K562 (cell line): ENCODE data around the gene GET3. TPM values are rescaled to one million over a fixed set of nuclear protein-coding genes. Genes with fewer than 3 reads are reported as not detected.

ENCODE experiments used
- ATAC-seq: fragments of 200-7000 bp; cut with Tn5 transposase; 3 replicates; pipeline ENCODE4 v1.9.1; 2020; ENCODE audit warnings: moderate library complexity
- BruUV-seq: library from RNA; stranded (reverse); fragments of 400-500 nt; replicated peaks from 2 replicates; lab custom pipeline; 2021; lab: Mats Ljungman, UMichigan
- CTCF ChIA-PET: fragments of 300-600 bp; formaldehyde crosslinking; extraction: SDS; loops from one replicate; lab custom pipeline; 2021; ENCODE audit warnings: low intra/inter-chr PET ratio; lab: Yijun Ruan, JAX
- POLR2A ChIA-PET: fragments of 300-600, 350-650 bp; sonication (Branson Sonifier 250); formaldehyde crosslinking; extraction: SDS; loops from one replicate; lab custom pipeline; 2021; ENCODE audit warnings: antibody characterized with exemption, inconsistent platforms; lab: Yijun Ruan, JAX
- DNase-seq, 4 experiments: peaks; one replicate each; pipeline versions ENCODE4 v3.0.0 to v3.0.0-alpha.2; 2011 to 2018; ENCODE audit warnings: low spot score in 3 of 4, mixed read lengths in 3 of 4; ENCODE audit errors: extremely low read depth in 1 of 4
- FAIRE-seq: peaks from 2 replicates; lab custom pipeline; 2011; peaks lifted over from hg19 to GRCh38; lab: Jason Lieb, UNC
- H2AFZ ChIP-seq: 2 replicates; pipeline ENCODE4 v1.6.0; 2011; ENCODE audit warnings: low read depth, low read length, control low read depth, inconsistent platforms
- H3K27ac ChIP-seq: fragments of 200-600 bp; 3 replicates; pipeline ENCODE4 v1.8.0; 2011; ENCODE audit warnings: low read depth, mild to moderate bottlenecking, control low read depth, inconsistent platforms, low read length, moderate library complexity, mixed read lengths; ENCODE audit errors: extremely low read depth
- H3K27me3 ChIP-seq, 2 experiments: fragments of 300-600 bp in 1 of 2; 2 replicates in 1 of 2; 3 replicates in 1 of 2; pipeline versions ENCODE4 v1.6.0 to v1.8.0; 2011; ENCODE audit warnings: inconsistent platforms in 2 of 2, low read length in 2 of 2, mild to moderate bottlenecking in 1 of 2, mixed read lengths in 1 of 2, moderate library complexity in 1 of 2; ENCODE audit not compliant: control insufficient read depth in 2 of 2, insufficient read depth in 2 of 2
- H3K36me3 ChIP-seq: fragments of 300-600 bp; 3 replicates; pipeline ENCODE4 v1.8.0; 2011; ENCODE audit warnings: mild to moderate bottlenecking, low read length, inconsistent platforms; ENCODE audit not compliant: control insufficient read depth, insufficient read depth
- H3K4me1 ChIP-seq, 2 experiments: fragments of 200-600 bp in 1 of 2; replicated peaks in 1 of 2; 2 replicates in 1 of 2; 3 replicates in 1 of 2; pipeline versions ENCODE4 v1.5.1 to v1.8.0; 2011; ENCODE audit warnings: inconsistent platforms in 2 of 2, low read length in 2 of 2, mild to moderate bottlenecking in 1 of 2, mixed read lengths in 1 of 2, moderate library complexity in 1 of 2; ENCODE audit not compliant: control insufficient read depth in 2 of 2, insufficient read depth in 2 of 2
- H3K4me2 ChIP-seq: 2 replicates; pipeline ENCODE4 v1.6.1; 2011; ENCODE audit warnings: low read length, control low read depth, inconsistent platforms, mixed read lengths; ENCODE audit not compliant: insufficient read depth
- H3K4me3 ChIP-seq: fragments of 200-600 bp; sonication (generic), shearing (Covaris generic); 2 replicates; pipeline ENCODE4 v1.5.1; 2016; ENCODE audit warnings: control low read depth, inconsistent platforms
- H3K79me2 ChIP-seq: fragments of 200-600 bp; 3 replicates; pipeline ENCODE4 v1.8.0; 2011; ENCODE audit warnings: low read length, inconsistent platforms; ENCODE audit not compliant: control insufficient read depth, insufficient read depth
- H3K9ac ChIP-seq, 2 experiments: 2 replicates each; pipeline versions ENCODE4 v1.6.0 to v1.6.1; 2011; ENCODE audit warnings: low read depth in 2 of 2, low read length in 2 of 2, control low read depth in 1 of 2, inconsistent platforms in 1 of 2, mild to moderate bottlenecking in 1 of 2, mixed read lengths in 1 of 2; ENCODE audit not compliant: insufficient read depth in 1 of 2
- H3K9me1 ChIP-seq: one replicate; pipeline ENCODE4 v1.6.0; 2011; ENCODE audit warnings: inconsistent platforms, mild to moderate bottlenecking, low read length, moderate library complexity; ENCODE audit not compliant: control insufficient read depth, insufficient read depth
- H3K9me3 ChIP-seq: replicated peaks from 2 replicates; pipeline ENCODE4 v1.5.1; 2011; ENCODE audit warnings: low read depth, low read length, inconsistent platforms; ENCODE audit not compliant: control insufficient read depth, insufficient read depth
- H4K20me1 ChIP-seq: replicated peaks from 2 replicates; pipeline ENCODE4 v1.6.1; 2011; ENCODE audit warnings: low read length, inconsistent platforms, mixed read lengths; ENCODE audit not compliant: control insufficient read depth, insufficient read depth
- DEAF1 ChIP-seq: fragments of 450-650 bp; formaldehyde crosslinking; IDR thresholded peaks from 2 replicates; pipeline ENCODE4 v1.4.0; 2020; ENCODE audit warnings: mild to moderate bottlenecking, moderate library complexity
- GABPA ChIP-seq: fragments of 200-800 bp; sonication (Bioruptor generic); conservative IDR thresholded peaks from 2 replicates; pipeline ENCODE4 v1.6.1; 2016; ENCODE audit warnings: low read depth, missing genetic modification characterization, missing compliant biosample characterization
- LEF1 ChIP-seq: fragments of 450-650 bp; IDR thresholded peaks from 2 replicates; pipeline ENCODE4 v1.6.1; 2016; ENCODE audit warnings: mild to moderate bottlenecking
- NFYB ChIP-seq: IDR thresholded peaks from 2 replicates; pipeline ENCODE4 v1.6.1; 2011; ENCODE audit warnings: mild to moderate bottlenecking, moderate library complexity; ENCODE audit not compliant: insufficient read length; ENCODE audit errors: extremely low read depth
- POLR2B ChIP-seq: fragments of 450-650 bp; IDR thresholded peaks from 2 replicates; pipeline ENCODE4 v1.6.1; 2018; ENCODE audit warnings: low read depth; ENCODE audit not compliant: partially characterized antibody
- RNF219 ChIP-seq: fragments of 250-450 bp; sonication (Bioruptor Pico); IDR thresholded peaks from 2 replicates; pipeline ENCODE4 v1.5.0; 2022; ENCODE audit warnings: mild to moderate bottlenecking
- SMAD3 ChIP-seq: fragments of 450-650 bp; formaldehyde crosslinking; conservative IDR thresholded peaks from 2 replicates; pipeline ENCODE4 v1.4.0; 2020; ENCODE audit warnings: mild to moderate bottlenecking
- TRIM28 ChIP-seq: fragments of 450-650 bp; IDR thresholded peaks from 2 replicates; pipeline ENCODE4 v1.6.1; 2017
- XRCC3 ChIP-seq: fragments of 450-650 bp; IDR thresholded peaks from 2 replicates; pipeline ENCODE4 v1.6.1; 2017; ENCODE audit warnings: mild to moderate bottlenecking, moderate library complexity
- ZFP1 ChIP-seq: fragments of 450-650 bp; formaldehyde crosslinking; IDR thresholded peaks from 2 replicates; pipeline ENCODE4 v1.4.0; 2020; ENCODE audit warnings: mild to moderate bottlenecking, mixed read lengths
- ZNF41 ChIP-seq: fragments of 250-450 bp; sonication (Bioruptor Pico); conservative IDR thresholded peaks from 2 replicates; pipeline ENCODE4 v1.4.0; 2020; ENCODE audit warnings: mild to moderate bottlenecking
- WGBS: fragments of 100-300 bp; shearing (Covaris generic); methylation state at CpG from one replicate; pipeline ENCODE4 v1.1.6; 2016; ENCODE audit warnings: low coverage, mixed read lengths; ENCODE audit not compliant: insufficient coverage; ENCODE audit errors: missing lambda C conversion rate; 5-methylcytosine and 5-hydroxymethylcytosine counted together
- in situ Hi-C: fragments of 300-500 bp; cut with MboI; formaldehyde crosslinking; loops from 4 replicates; pipeline ENCODE4 v1.15.0; 2018; ENCODE audit warnings: inconsistent platforms, mixed read lengths
- intact Hi-C: fragments of 100-400 bp; cut with micrococcal nuclease; formaldehyde crosslinking; loops from 2 replicates; pipeline ENCODE4 v1.14.2; 2022
- polyA plus RNA-seq, 8 experiments: library from polyadenylated mRNA; depleted of rRNA in 4 of 8; stranded (reverse) in 5 of 8; unstranded in 3 of 8; fragments of >200 nt; fragmentation: Nextera tagmentation in 2 of 8; fragmentation: Illumina TruSeq in 1 of 8; extraction: Ambion mirVana in 2 of 8; extraction: Trizol in 1 of 8; gene quantifications; 2 replicates each; pipeline versions ENCODE4 v1.2.1 to v1.2.3, GENCODE V29; 2011 to 2014; ENCODE audit warnings: inconsistent platforms in 1 of 8, missing spikeins in 1 of 8
- total RNA-seq, 7 experiments: library from RNA; depleted of rRNA in 6 of 7; stranded (reverse); fragments of >200 nt in 6 of 7; fragmentation: Illumina TruSeq in 2 of 7; extraction: Trizol in 2 of 7; gene quantifications; 2 replicates each; pipeline versions ENCODE4 v1.2.1 to v1.2.3, GENCODE V29; 2011 to 2021; ENCODE audit warnings: low replicate concordance in 1 of 7
- TF ChIP-seq, protein P1 (sequence below): conservative IDR thresholded peaks from 2 replicates; pipeline ENCODE4 v1.6.1; 2011; ENCODE audit warnings: low read depth, mild to moderate bottlenecking, low read length; ENCODE audit not compliant: control insufficient read depth
- TF ChIP-seq, protein P2 (sequence below): fragments of 200-800 bp; sonication (Bioruptor generic); IDR thresholded peaks from 2 replicates; pipeline ENCODE4 v1.6.1; 2016; ENCODE audit warnings: missing genetic modification characterization, missing compliant biosample characterization

Gene GET3
- total and polyA plus RNA-seq, 9 of the 15 experiments (the other 6 are each of a cell fraction or from before 2014, with no cell fraction given): 8.3 to 83.5 (median 51.8) TPM

- Histone ChIP-seq H2AFZ (no peak overlapping the region), H3K27ac (no peak overlapping the region), H3K9ac (no peak overlapping the region; a peak in 1 of 4 replicates), H3K79me2 (no peaks in the 10 kb centered on the region), H3K4me2 (no peak overlapping the region), H3K4me3 (no peak overlapping the region), H3K4me1 (peaks cover 0 to 31% of the 10 kb centered on the region in 2 experiments; a peak in 2 of 5 replicates), H3K9me1 (no peaks in the 10 kb centered on the region), H4K20me1 (no peaks in the 10 kb centered on the region), H3K27me3 (no peaks in the 10 kb centered on the region), H3K36me3 (peaks cover 6% of the 10 kb centered on the region; the same call in 1 of the 3 replicates), H3K9me3 (no peaks in the 10 kb centered on the region)
- 77% methylated on average over 7 of the region's 11 CpGs for WGBS
- no peak for ATAC-seq
- in situ Hi-C loops: loop anchor here (5.0 kb wide), 1 partner anchor 80 kb away; no protein-coding TSS in a partner anchor
- POLR2A ChIA-PET: interaction anchor here (0.5 to 3.9 kb wide), 6 partner anchors 10 to 70 kb away, joined by 3 to 27 read pairs (median 4); partner anchors contain the start of genes JUNB, RNASEH2A and TNPO2
- DNase-seq: no peak
- no peak for FAIRE-seq
- BruUV-seq: no TSS peak
- intact Hi-C loops: no loop called here
- CTCF ChIA-PET: no interaction called here
- no peak for TF ChIP-seq NFYB
- TF ChIP-seq ZNF41 (CRISPR knock-in tag): no peak
- TF ChIP-seq ZFP1 (CRISPR knock-in tag): no peak
- TF ChIP-seq XRCC3: no peak
- TF ChIP-seq TRIM28: no peak
- TF ChIP-seq RNF219 (CRISPR knock-in tag): no peak
- no peak for TF ChIP-seq LEF1
- TF ChIP-seq, protein P1, sequence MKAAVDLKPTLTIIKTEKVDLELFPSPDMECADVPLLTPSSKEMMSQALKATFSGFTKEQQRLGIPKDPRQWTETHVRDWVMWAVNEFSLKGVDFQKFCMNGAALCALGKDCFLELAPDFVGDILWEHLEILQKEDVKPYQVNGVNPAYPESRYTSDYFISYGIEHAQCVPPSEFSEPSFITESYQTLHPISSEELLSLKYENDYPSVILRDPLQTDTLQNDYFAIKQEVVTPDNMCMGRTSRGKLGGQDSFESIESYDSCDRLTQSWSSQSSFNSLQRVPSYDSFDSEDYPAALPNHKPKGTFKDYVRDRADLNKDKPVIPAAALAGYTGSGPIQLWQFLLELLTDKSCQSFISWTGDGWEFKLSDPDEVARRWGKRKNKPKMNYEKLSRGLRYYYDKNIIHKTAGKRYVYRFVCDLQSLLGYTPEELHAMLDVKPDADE: no peak
- no peak for TF ChIP-seq GABPA
- TF ChIP-seq SMAD3 (CRISPR knock-in tag): no peak
- TF ChIP-seq, protein P2, sequence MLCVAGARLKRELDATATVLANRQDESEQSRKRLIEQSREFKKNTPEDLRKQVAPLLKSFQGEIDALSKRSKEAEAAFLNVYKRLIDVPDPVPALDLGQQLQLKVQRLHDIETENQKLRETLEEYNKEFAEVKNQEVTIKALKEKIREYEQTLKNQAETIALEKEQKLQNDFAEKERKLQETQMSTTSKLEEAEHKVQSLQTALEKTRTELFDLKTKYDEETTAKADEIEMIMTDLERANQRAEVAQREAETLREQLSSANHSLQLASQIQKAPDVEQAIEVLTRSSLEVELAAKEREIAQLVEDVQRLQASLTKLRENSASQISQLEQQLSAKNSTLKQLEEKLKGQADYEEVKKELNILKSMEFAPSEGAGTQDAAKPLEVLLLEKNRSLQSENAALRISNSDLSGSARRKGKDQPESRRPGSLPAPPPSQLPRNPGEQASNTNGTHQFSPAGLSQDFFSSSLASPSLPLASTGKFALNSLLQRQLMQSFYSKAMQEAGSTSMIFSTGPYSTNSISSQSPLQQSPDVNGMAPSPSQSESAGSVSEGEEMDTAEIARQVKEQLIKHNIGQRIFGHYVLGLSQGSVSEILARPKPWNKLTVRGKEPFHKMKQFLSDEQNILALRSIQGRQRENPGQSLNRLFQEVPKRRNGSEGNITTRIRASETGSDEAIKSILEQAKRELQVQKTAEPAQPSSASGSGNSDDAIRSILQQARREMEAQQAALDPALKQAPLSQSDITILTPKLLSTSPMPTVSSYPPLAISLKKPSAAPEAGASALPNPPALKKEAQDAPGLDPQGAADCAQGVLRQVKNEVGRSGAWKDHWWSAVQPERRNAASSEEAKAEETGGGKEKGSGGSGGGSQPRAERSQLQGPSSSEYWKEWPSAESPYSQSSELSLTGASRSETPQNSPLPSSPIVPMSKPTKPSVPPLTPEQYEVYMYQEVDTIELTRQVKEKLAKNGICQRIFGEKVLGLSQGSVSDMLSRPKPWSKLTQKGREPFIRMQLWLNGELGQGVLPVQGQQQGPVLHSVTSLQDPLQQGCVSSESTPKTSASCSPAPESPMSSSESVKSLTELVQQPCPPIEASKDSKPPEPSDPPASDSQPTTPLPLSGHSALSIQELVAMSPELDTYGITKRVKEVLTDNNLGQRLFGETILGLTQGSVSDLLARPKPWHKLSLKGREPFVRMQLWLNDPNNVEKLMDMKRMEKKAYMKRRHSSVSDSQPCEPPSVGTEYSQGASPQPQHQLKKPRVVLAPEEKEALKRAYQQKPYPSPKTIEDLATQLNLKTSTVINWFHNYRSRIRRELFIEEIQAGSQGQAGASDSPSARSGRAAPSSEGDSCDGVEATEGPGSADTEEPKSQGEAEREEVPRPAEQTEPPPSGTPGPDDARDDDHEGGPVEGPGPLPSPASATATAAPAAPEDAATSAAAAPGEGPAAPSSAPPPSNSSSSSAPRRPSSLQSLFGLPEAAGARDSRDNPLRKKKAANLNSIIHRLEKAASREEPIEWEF (CRISPR knock-in tag): no peak
- TF ChIP-seq DEAF1 (CRISPR knock-in tag): no peak
- no peak for TF ChIP-seq POLR2B
Measured at GRCh38 chr19:12767150-12767549, 29.9 kb downstream of the GET3 start.
